Endodermal cell (in vitro differentiated cells): ENCODE data around the gene FARP1. TPM values are rescaled to one million over a fixed set of nuclear protein-coding genes. Genes with fewer than 3 reads are reported as not detected.
A peak's percentile ranks its signal among the peaks of the same experiment; 100 is the strongest.

Experiments
- DNase-seq: peaks from one replicate; pipeline ENCODE4 v3.0.0-alpha.2; 2017
- H3K27ac ChIP-seq: 2 replicates; pipeline ENCODE4 v1.5.1; 2013; ENCODE audit warnings: mild to moderate bottlenecking, low read depth, low read length, moderate library complexity
- H3K27me3 ChIP-seq: 2 replicates; pipeline ENCODE4 v1.6.1; 2013; ENCODE audit warnings: mild to moderate bottlenecking, low read length, moderate library complexity; ENCODE audit not compliant: insufficient read depth, control insufficient read depth, poor library complexity, severe bottlenecking
- H3K36me3 ChIP-seq: 2 replicates; pipeline ENCODE4 v1.7.0; 2013; ENCODE audit warnings: mild to moderate bottlenecking, low read length, moderate library complexity; ENCODE audit not compliant: control insufficient read depth, insufficient read depth
- H3K4me1 ChIP-seq: one replicate; pipeline ENCODE4 v1.7.0; 2013; ENCODE audit warnings: low read length; ENCODE audit not compliant: control insufficient read depth, insufficient read depth
- H3K4me3 ChIP-seq: 2 replicates; pipeline ENCODE4 v1.5.1; 2013; ENCODE audit warnings: mild to moderate bottlenecking, low read length, moderate library complexity
- H3K9ac ChIP-seq: 2 replicates; pipeline ENCODE4 v1.6.1; 2013; ENCODE audit warnings: mild to moderate bottlenecking, low read length, moderate library complexity; ENCODE audit not compliant: poor library complexity, severe bottlenecking; ENCODE audit errors: extremely low read depth
- H3K9me3 ChIP-seq: 2 replicates; pipeline ENCODE4 v1.6.1; 2013; ENCODE audit warnings: mild to moderate bottlenecking, low read length, moderate library complexity; ENCODE audit not compliant: control insufficient read depth
- H3K27ac Mint-ChIP-seq: 2 replicates; pipeline ENCODE4 v1.8.0; 2020; ENCODE audit warnings: mixed read lengths
- H3K27me3 Mint-ChIP-seq: 2 replicates; pipeline ENCODE4 v1.8.0; 2021; ENCODE audit warnings: mild to moderate bottlenecking, mixed read lengths; ENCODE audit not compliant: insufficient read depth
- H3K36me3 Mint-ChIP-seq: 2 replicates; pipeline ENCODE4 v1.8.0; 2020; ENCODE audit warnings: low read depth, mixed read lengths
- H3K4me1 Mint-ChIP-seq: 2 replicates; pipeline ENCODE4 v1.8.0; 2020; ENCODE audit warnings: mixed read lengths
- H3K4me3 Mint-ChIP-seq: 2 replicates; pipeline ENCODE4 v1.8.0; 2020; ENCODE audit warnings: mild to moderate bottlenecking, moderate library complexity, mixed read lengths
- H3K9me3 Mint-ChIP-seq: 2 replicates; pipeline ENCODE4 v1.8.0; 2020; ENCODE audit warnings: mild to moderate bottlenecking, mixed read lengths
- WGBS, 2 experiments: methylation state at CpG; one replicate each; pipeline versions ENCODE4 v1.1.5 to v1.1.7; 2013; ENCODE audit warnings: missing lambda C conversion rate in 2 of 2, mixed read lengths in 1 of 2; ENCODE audit not compliant: insufficient coverage in 1 of 2, insufficient read length in 1 of 2; 5-methylcytosine and 5-hydroxymethylcytosine counted together
- total RNA-seq, 2 donors: library from RNA; stranded (reverse); fragmentation: NEBNext Ultra II Directional in 1 of 2; extraction: Animal tissue kit (Norgen Biotek cat#: 25700) in 1 of 2; gene quantifications; 2 replicates in 1 of 2; 3 replicates in 1 of 2; pipeline ENCODE4 v1.2.1, GENCODE V29; 2021
- TF ChIP-seq, protein P1 (sequence below): fragments of 200-600 bp; sonication (generic); conservative IDR thresholded peaks from 2 replicates; pipeline ENCODE4 v1.5.0; 2021; ENCODE audit warnings: antibody characterized with exemption, mild to moderate bottlenecking

FARP1 gene
- total RNA-seq, 2 donors from 2014 or later, result 237 to 319 TPM

DNA sequence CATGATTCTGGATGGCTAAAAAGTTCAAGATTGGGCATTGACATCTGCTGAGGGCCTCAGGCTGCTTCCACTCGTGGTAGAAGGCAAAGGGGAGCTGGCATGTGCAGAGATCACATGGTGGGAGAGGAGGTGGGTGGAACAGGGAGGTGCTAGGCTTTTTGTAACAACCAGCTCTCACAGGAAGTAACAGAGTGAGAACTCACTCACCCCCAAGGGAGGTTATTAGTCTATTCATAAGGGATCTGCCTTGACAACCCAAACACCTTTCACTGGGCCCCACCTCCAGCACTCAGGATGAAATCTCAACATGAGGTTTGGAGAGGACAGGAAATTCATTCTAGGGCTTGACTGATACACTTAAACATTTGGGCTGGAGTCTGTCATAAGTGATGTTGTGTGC, 231.9 kb downstream of the FARP1 start:
- Histone ChIP-seq H3K27me3 (no peaks in the 10 kb centered on the region), H3K4me1 (no peaks in the 10 kb centered on the region), H3K36me3 (peaks cover 82% of the 10 kb centered on the region), H3K4me3 (no peak overlapping the region), H3K9ac (no peak overlapping the region), H3K9me3 (peaks cover 23% of the 10 kb centered on the region), H3K27ac (no peak overlapping the region)
- Mint-ChIP-seq H3K9me3 (peaks cover 16% of the 10 kb centered on the region), H3K4me3 (no peak overlapping the region), H3K27me3 (no peaks in the 10 kb centered on the region), H3K4me1 (peaks cover 8% of the 10 kb centered on the region), H3K36me3 (peaks cover 75% of the 10 kb centered on the region), H3K27ac (peak overlapping the region; percentile 12)
- DNase-seq, result no peak
- 100% methylated on average over 1 of the region's 1 CpG; no CpG with 5 or more reads in 1 of the 2 experiments for WGBS, 2 experiments
- TF ChIP-seq, protein P1, sequence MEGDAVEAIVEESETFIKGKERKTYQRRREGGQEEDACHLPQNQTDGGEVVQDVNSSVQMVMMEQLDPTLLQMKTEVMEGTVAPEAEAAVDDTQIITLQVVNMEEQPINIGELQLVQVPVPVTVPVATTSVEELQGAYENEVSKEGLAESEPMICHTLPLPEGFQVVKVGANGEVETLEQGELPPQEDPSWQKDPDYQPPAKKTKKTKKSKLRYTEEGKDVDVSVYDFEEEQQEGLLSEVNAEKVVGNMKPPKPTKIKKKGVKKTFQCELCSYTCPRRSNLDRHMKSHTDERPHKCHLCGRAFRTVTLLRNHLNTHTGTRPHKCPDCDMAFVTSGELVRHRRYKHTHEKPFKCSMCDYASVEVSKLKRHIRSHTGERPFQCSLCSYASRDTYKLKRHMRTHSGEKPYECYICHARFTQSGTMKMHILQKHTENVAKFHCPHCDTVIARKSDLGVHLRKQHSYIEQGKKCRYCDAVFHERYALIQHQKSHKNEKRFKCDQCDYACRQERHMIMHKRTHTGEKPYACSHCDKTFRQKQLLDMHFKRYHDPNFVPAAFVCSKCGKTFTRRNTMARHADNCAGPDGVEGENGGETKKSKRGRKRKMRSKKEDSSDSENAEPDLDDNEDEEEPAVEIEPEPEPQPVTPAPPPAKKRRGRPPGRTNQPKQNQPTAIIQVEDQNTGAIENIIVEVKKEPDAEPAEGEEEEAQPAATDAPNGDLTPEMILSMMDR, result no peak

GRCh38 chr13:98377635-98378378, 234.9 kb downstream of the FARP1 start:
- Histone ChIP-seq H3K27ac (no peak overlapping the region), H3K4me1 (no peaks in the 10 kb centered on the region), H3K36me3 (peaks cover 84% of the 10 kb centered on the region), H3K9ac (no peak overlapping the region), H3K9me3 (peaks cover 21% of the 10 kb centered on the region), H3K4me3 (no peak overlapping the region), H3K27me3 (no peaks in the 10 kb centered on the region)
- Mint-ChIP-seq H3K27ac (peak overlapping the region; percentile 18), H3K27me3 (no peaks in the 10 kb centered on the region), H3K36me3 (peaks cover 74% of the 10 kb centered on the region), H3K9me3 (peaks cover 14% of the 10 kb centered on the region), H3K4me3 (no peak overlapping the region), H3K4me1 (no peaks in the 10 kb centered on the region)
- TF ChIP-seq, protein P1, result no peak
- no peak for DNase-seq
- 94 to 96% methylated on average over 6 to 13 of the region's 13 CpGs for WGBS, 2 experiments

DNA sequence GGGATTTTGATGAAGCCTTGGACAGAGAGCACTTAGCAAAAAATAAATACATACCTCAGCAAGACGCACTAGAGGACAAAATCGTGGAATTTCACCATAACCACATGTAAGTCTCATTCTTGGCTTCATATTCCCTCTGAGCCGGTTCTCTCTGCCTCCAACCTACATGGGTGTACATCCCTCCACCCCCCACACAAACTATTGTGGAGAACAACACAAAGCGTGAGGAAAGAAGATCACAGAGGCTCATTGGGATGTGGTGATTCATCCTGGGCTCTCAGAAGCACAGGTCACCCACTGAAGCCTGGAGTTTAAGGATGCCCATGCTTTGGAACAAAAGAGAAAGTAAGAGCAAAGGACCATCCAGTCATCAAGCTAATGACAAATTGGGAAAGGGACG, 241.8 kb downstream of the FARP1 start:
- Histone ChIP-seq H3K9ac (no peak overlapping the region), H3K4me1 (no peaks in the 10 kb centered on the region), H3K27me3 (no peaks in the 10 kb centered on the region), H3K9me3 (no peaks in the 10 kb centered on the region), H3K27ac (no peak overlapping the region), H3K36me3 (peaks cover 98% of the 10 kb centered on the region), H3K4me3 (no peak overlapping the region)
- Mint-ChIP-seq H3K4me1 (no peaks in the 10 kb centered on the region), H3K4me3 (no peak overlapping the region), H3K36me3 (peaks cover 83% of the 10 kb centered on the region), H3K9me3 (no peaks in the 10 kb centered on the region), H3K27me3 (no peaks in the 10 kb centered on the region), H3K27ac (peak overlapping the region; percentile 49)
- 94 to 100% methylated on average over 2 to 5 of the region's 5 CpGs for WGBS, 2 experiments
- TF ChIP-seq, protein P1, result no peak
- no peak for DNase-seq
